Body of pancreas (tissue), 4 donors: ENCODE data around the gene ZFP91.
A peak's percentile ranks its signal among the peaks of the same experiment; 100 is the strongest.

Experiments
- POLR2A ChIP-seq, 3 donors: fragments of 450-650 bp; IDR thresholded peaks; one replicate each; pipeline ENCODE4 v1.6.1; 2016; ENCODE audit warnings: antibody characterized with exemption in 3 of 3, mild to moderate bottlenecking in 2 of 3
- TF ChIP-seq, protein P1 (sequence below), 7 experiments: fragments of 450-650 bp in 4 of 7; fragments of 200-600 bp in 3 of 7; sonication (generic) in 3 of 7; IDR thresholded peaks; one replicate each; pipeline ENCODE4 v1.5.1; 2016 to 2019; ENCODE audit warnings: antibody characterized with exemption in 7 of 7

DNA sequence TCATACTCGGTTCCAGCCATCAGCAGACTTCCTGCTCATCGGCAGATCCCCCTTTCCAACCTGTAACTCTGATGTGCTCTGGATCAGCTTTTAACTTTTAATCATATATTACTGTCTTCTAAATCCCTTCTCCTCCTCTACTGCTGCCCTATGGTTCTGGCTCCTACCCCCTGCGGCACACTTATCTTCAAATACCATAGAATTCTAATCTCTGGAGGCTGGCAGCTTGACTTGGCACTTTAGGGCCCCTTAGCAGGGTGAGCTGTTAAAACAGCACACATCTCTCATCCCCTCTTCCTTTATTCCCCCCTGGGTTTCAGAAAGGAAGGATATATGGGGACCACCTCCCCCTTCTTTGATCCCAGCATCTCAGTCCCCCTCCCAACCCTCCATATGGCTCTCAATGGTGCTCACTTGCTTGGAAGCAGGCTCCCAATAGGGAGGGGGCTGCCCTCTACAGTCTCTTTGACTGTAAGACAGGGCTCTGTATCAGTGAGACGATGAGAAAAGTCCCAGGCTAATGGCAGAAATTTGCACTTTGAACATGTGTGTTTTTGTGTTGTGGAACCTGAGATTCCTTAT, 39.2 kb downstream of the ZFP91 start:
- TF ChIP-seq, protein P1, sequence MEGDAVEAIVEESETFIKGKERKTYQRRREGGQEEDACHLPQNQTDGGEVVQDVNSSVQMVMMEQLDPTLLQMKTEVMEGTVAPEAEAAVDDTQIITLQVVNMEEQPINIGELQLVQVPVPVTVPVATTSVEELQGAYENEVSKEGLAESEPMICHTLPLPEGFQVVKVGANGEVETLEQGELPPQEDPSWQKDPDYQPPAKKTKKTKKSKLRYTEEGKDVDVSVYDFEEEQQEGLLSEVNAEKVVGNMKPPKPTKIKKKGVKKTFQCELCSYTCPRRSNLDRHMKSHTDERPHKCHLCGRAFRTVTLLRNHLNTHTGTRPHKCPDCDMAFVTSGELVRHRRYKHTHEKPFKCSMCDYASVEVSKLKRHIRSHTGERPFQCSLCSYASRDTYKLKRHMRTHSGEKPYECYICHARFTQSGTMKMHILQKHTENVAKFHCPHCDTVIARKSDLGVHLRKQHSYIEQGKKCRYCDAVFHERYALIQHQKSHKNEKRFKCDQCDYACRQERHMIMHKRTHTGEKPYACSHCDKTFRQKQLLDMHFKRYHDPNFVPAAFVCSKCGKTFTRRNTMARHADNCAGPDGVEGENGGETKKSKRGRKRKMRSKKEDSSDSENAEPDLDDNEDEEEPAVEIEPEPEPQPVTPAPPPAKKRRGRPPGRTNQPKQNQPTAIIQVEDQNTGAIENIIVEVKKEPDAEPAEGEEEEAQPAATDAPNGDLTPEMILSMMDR (IDR thresholded peaks at IDR 0.05): peak in 3 of 7 experiments; percentile 14 to 27 (median 22)
- TF ChIP-seq POLR2A (IDR thresholded peaks at IDR 0.05): no peak
